Adipocyte (in vitro differentiated cells): ENCODE results near the gene PLEKHD1.
"Not testable (repeated sequence)": the region's sequence is repeated elsewhere in the genome, so short reads cannot be mapped to it uniquely, and the experiment has no call there.

Source experiments
- DNase-seq: peaks from one replicate; pipeline ENCODE4 v3.0.0-alpha.2; 2015; ENCODE audit warnings: low read depth
- H3K27me3 ChIP-seq: replicated peaks from 2 replicates; pipeline ENCODE4 v1.7.0; 2013; ENCODE audit warnings: mild to moderate bottlenecking, low read length, moderate library complexity; ENCODE audit not compliant: control insufficient read depth, insufficient read depth
- H3K36me3 ChIP-seq: 2 replicates; pipeline ENCODE4 v1.7.0; 2013; ENCODE audit warnings: low read length, mild to moderate bottlenecking, moderate library complexity; ENCODE audit not compliant: control insufficient read depth, insufficient read depth, severe bottlenecking
- H3K4me1 ChIP-seq: 2 replicates; pipeline ENCODE4 v1.7.0; 2013; ENCODE audit warnings: mild to moderate bottlenecking, low read length, moderate library complexity; ENCODE audit not compliant: control insufficient read depth, insufficient read depth
- H3K4me3 ChIP-seq: 2 replicates; pipeline ENCODE4 v1.7.0; 2013; ENCODE audit warnings: mild to moderate bottlenecking, low read length, moderate library complexity
- H3K9ac ChIP-seq: 2 replicates; pipeline ENCODE4 v1.7.0; 2013; ENCODE audit warnings: mild to moderate bottlenecking, low read length, moderate library complexity
- H3K9me3 ChIP-seq: 2 replicates; pipeline ENCODE4 v1.7.0; 2013; ENCODE audit warnings: mild to moderate bottlenecking, low read length, moderate library complexity; ENCODE audit not compliant: control insufficient read depth

The PLEKHD1 gene

DNA sequence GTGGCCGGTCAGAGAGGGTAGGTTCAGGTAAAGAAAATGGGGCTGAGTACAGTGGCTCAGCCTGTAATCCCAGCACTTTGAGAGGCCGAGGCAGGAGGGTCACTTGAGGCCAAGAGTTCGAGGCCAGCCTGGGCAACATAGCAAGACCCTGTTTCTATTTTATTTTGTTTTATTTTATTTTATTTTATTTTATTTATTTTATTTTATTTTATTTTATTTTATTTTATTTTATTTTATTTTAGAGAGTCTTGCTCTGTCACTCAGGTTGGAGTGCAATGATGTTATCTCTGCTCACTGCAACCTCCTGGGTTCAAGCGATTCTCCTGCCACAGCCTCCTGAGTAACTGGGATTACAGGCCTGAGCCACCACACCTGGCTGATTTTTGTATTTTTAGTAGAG, 13.3 kb downstream of the PLEKHD1 start:
- DNase-seq, H3K4me1 ChIP-seq, H3K9me3 ChIP-seq, H3K36me3 ChIP-seq, H3K4me3 ChIP-seq, H3K9ac ChIP-seq: not testable (repeated sequence)
- H3K27me3 ChIP-seq, result peaks cover 40% of the 10 kb centered on the region

DNA sequence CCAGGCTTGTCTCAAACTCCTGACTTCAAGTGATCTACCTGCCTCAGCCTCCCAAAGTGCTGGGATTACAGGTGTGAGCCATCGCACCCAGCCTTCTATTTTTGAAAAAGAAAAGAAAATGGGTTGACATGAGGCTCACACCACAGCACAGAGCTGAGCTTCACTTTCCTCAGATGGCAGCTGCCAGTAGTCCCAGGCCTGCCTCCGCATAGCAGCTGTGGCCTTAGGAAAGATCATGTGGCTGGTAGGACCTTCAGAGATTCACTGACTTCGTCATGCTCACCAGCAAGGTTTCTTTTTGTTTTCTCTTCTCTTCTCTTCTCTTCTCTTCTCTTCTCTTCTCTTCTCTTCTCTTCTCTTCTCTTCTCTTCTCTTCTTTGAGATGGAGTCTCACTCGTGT, 13.8 kb downstream of the PLEKHD1 start:
- not testable (repeated sequence) for H3K36me3 ChIP-seq, DNase-seq, H3K4me1 ChIP-seq

DNA sequence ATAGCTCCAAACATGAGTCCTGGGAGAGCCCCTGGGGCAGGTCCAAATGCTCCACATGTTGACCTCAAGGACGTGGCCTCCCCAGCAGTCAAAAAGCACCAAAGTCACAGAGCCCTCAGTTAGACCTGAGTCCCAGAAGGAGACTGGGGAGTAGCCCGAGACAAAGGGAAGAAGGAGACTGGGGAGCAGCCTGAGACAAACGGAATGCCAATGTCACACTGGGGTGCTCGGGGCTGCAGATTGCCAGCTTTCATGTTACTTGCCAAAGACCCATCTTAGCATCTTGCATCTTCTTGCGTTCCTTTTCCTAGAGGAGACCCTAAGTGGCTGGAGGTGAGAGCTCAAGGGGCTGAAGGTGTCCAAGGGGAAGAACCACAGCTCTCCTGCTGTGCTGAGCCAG, 14.9 kb downstream of the PLEKHD1 start:
- no peaks in the 10 kb centered on the region for H3K9me3 ChIP-seq
- H3K4me3 ChIP-seq, result no peak overlapping the region
- H3K36me3 ChIP-seq, result no peaks in the 10 kb centered on the region
- no peak for DNase-seq
- H3K27me3 ChIP-seq, result peaks cover 28% of the 10 kb centered on the region
- H3K9ac ChIP-seq, result no peak overlapping the region
- H3K4me1 ChIP-seq, result peaks cover 9% of the 10 kb centered on the region

More for the DNA sequence above, 13.8 kb downstream of the PLEKHD1 start:
- H3K9me3 ChIP-seq, H3K9ac ChIP-seq, H3K4me3 ChIP-seq: not testable (repeated sequence)
- peaks cover 37% of the 10 kb centered on the region for H3K27me3 ChIP-seq

GRCh38 chr14:69500096-69500495, 15.6 kb downstream of the PLEKHD1 start:
- no peaks in the 10 kb centered on the region for H3K9me3 ChIP-seq
- no peak overlapping the region for H3K4me3 ChIP-seq
- peaks cover 24% of the 10 kb centered on the region for H3K27me3 ChIP-seq
- H3K36me3 ChIP-seq, result no peaks in the 10 kb centered on the region
- peaks cover 9% of the 10 kb centered on the region for H3K4me1 ChIP-seq
- H3K9ac ChIP-seq, result no peak overlapping the region
- no peak for DNase-seq

DNA sequence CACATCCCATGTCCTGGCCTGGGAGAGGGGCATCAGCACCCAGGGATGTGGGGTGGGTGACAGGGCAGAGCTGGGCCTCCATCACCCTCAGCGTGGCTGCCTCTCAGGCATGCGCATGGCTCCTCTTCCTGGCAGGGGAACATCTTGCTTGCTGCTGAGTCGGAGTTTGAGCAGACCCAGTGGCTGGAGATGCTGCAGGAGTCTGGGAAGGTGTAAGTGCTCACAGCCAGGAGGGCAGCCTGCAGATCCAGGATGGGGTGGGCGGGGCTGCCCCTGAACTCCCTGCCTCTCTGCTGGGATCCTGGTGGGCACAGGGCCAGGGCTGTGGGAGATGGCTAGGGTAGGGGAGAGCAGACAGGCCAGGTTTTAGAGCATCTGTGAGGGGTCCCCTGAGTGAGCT, 16.2 kb downstream of the PLEKHD1 start:
- Histone ChIP-seq H3K9ac (no peak overlapping the region), H3K4me3 (no peak overlapping the region), H3K36me3 (no peaks in the 10 kb centered on the region), H3K27me3 (peaks cover 26% of the 10 kb centered on the region), H3K9me3 (no peaks in the 10 kb centered on the region), H3K4me1 (peaks cover 9% of the 10 kb centered on the region)
- DNase-seq, result no peak

- Histone ChIP-seq H3K27me3 (peaks cover 30% of the 10 kb centered on the region), H3K9ac (no peak overlapping the region), H3K36me3 (no peaks in the 10 kb centered on the region), H3K4me3 (no peak overlapping the region), H3K9me3 (no peaks in the 10 kb centered on the region), H3K4me1 (peaks cover 9% of the 10 kb centered on the region)
- DNase-seq, result peak; percentile 58
These were observed 16.9 kb downstream of the PLEKHD1 start for GRCh38 chr14:69501423-69501838.

GRCh38 chr14:69504775-69505174, 20.2 kb downstream of the PLEKHD1 start:
- Histone ChIP-seq H3K4me1 (peaks cover 9% of the 10 kb centered on the region), H3K4me3 (no peak overlapping the region), H3K9me3 (no peaks in the 10 kb centered on the region), H3K36me3 (no peaks in the 10 kb centered on the region), H3K9ac (no peak overlapping the region), H3K27me3 (peaks cover 25% of the 10 kb centered on the region)
- no peak for DNase-seq

DNA sequence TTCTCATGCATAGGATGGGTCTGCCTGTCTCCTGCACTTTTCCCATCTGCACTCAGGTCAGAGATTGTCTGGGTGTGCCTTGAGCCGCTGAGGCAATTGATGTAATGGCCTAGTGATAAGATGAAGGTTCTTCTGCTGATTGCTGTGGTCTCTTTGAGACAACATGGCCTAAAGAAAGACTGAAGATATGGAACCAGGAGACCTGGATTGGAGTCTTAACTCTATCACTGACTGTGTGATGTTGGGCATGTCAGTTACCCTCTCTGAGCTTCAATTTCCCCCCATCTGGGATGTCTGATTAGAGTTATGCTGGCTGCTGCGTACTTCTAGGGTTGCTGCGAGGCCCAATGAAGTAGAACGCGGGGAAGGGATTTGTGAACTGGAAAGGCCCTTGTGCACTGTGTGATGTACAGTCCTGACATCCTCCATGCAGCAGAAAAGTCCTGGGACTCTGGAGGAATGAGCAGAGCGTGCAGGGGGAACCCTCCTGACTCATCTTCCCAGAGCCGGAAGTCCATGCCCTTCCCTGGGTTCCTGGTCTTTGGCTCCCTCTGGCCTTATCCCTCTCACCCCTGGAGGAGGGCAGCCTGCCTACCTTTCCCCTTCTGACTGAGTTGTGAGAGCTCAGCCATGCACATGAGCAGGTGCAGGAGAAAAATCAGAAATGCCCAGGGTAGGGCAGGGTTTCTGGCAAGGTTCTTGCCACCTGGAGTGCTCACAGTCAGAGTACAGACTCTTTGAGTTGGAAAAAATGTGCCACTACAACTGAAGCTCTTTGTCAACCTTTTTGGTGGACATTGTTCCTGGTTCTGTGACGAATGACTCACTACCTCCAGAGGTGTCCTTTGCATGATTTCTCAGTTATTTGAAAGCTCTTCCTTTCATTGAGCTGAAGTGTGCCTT, 21.1 kb downstream of the PLEKHD1 start:
- Histone ChIP-seq H3K9me3 (no peaks in the 10 kb centered on the region), H3K4me1 (peaks cover 9% of the 10 kb centered on the region), H3K27me3 (peaks cover 22% of the 10 kb centered on the region), H3K9ac (no peak overlapping the region), H3K4me3 (no peak overlapping the region), H3K36me3 (no peaks in the 10 kb centered on the region)
- no peak for DNase-seq

DNA sequence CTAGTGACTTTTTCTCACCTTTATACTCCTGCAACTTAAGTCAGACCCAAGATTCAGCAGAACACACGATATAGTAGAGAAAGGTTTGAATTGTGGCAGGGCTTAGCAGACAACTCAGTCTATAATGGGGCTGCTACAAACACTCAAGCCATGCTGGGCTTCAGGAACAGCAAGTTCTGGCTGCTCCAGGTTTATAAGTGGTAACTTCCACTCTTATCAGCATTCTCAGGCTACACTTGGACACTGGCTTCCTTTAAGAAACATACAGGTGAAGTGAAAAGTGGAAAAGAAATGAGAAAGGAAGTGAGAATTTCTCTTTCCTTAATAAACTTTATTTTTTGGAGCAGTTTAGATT, 21.7 kb downstream of the PLEKHD1 start:
- H3K4me3 ChIP-seq, result no peak overlapping the region
- DNase-seq, result no peak
- peaks cover 6% of the 10 kb centered on the region for H3K4me1 ChIP-seq
- no peak overlapping the region for H3K9ac ChIP-seq
- no peaks in the 10 kb centered on the region for H3K36me3 ChIP-seq
- H3K27me3 ChIP-seq, result peaks cover 22% of the 10 kb centered on the region
- H3K9me3 ChIP-seq, result no peaks in the 10 kb centered on the region

GRCh38 chr14:69518289-69519101, 34.0 kb downstream of the PLEKHD1 start:
- no peak overlapping the region for H3K4me3 ChIP-seq
- peaks cover 25% of the 10 kb centered on the region for H3K27me3 ChIP-seq
- no peaks in the 10 kb centered on the region for H3K4me1 ChIP-seq
- peak; percentile 16 for DNase-seq
- no peak overlapping the region for H3K9ac ChIP-seq
- H3K9me3 ChIP-seq, result no peaks in the 10 kb centered on the region
- no peaks in the 10 kb centered on the region for H3K36me3 ChIP-seq
